HEK293T (cell line): Measurements from ENCODE around the gene TNFSF10.

Experiments
- FOXK2 ChIP-seq: fragments of 450-650 bp; IDR thresholded peaks from 2 replicates; pipeline ENCODE4 v1.6.1; 2016; ENCODE audit warnings: mild to moderate bottlenecking
- NFRKB ChIP-seq: fragments of 450-650 bp; IDR thresholded peaks from 2 replicates; pipeline ENCODE4 v1.6.1; 2016; ENCODE audit warnings: mild to moderate bottlenecking, moderate library complexity
- SP1 ChIP-seq: fragments of 450-650 bp; IDR thresholded peaks from 2 replicates; pipeline ENCODE4 v1.6.1; 2017
- SUZ12 ChIP-seq: fragments of 450-650 bp; IDR thresholded peaks from 2 replicates; pipeline ENCODE4 v1.6.1; 2016; ENCODE audit warnings: mild to moderate bottlenecking

GRCh38 chr3:172553526-172554252 lies 30.5 kb upstream of the TNFSF10 start:
- no peak for TF ChIP-seq FOXK2
- no peak for TF ChIP-seq SUZ12
- no peak for TF ChIP-seq NFRKB
- TF ChIP-seq SP1 = no peak
